ENCODE measurements around the gene SLC28A3.

Gene SLC28A3

GRCh38 chr9:84264307-84265029, 76.1 kb downstream of the SLC28A3 start:
- in situ Hi-C loops (cut with HindIII; ENCODE audit: low sequenced_read_pairs), result loop anchor here (25.0 kb wide), 1 partner anchor 327 kb away; no protein-coding TSS in a partner anchor
- TF ChIP-seq CTCF (IDR thresholded peaks at IDR 0.05; ENCODE audit: low read depth, low read length), result no peak
- no peak overlapping the region for H3K4me3 ChIP-seq (ENCODE audit: low read depth, low read length)
- no peak for DNase-seq (ENCODE audit: low read depth, low spot score)

GRCh38 chr9:84261070-84261746, 79.3 kb downstream of the SLC28A3 start:
- H3K4me3 ChIP-seq (ENCODE audit: low read depth, low read length), result peak overlapping the region; percentile 8
- in situ Hi-C loops (cut with HindIII; ENCODE audit: low sequenced_read_pairs), result loop anchor here (25.0 kb wide), 1 partner anchor 324 kb away; no protein-coding TSS in a partner anchor
- DNase-seq (ENCODE audit: low read depth, low spot score), result peak; percentile 78
- peak; percentile 94 for TF ChIP-seq CTCF (IDR thresholded peaks at IDR 0.05; ENCODE audit: low read depth, low read length)

- no peak overlapping the region for H3K4me3 ChIP-seq (ENCODE audit: low read depth, low read length)
- in situ Hi-C loops (cut with HindIII; ENCODE audit: low sequenced_read_pairs), result loop anchor here (25.0 kb wide), 1 partner anchor 321 kb away; no protein-coding TSS in a partner anchor
- no peak for TF ChIP-seq CTCF (IDR thresholded peaks at IDR 0.05; ENCODE audit: low read depth, low read length)
- no peak for DNase-seq (ENCODE audit: low read depth, low spot score)
These were observed 82.2 kb downstream of the SLC28A3 start for GRCh38 chr9:84258371-84258770.

- DNase-seq (ENCODE audit: low read depth, low spot score), result no peak
- no peak for TF ChIP-seq CTCF (IDR thresholded peaks at IDR 0.05; ENCODE audit: low read depth, low read length)
- in situ Hi-C loops (cut with HindIII; ENCODE audit: low sequenced_read_pairs), result loop anchor here (25.0 kb wide), 1 partner anchor 318 kb away; no protein-coding TSS in a partner anchor
- H3K4me3 ChIP-seq (ENCODE audit: low read depth, low read length), result no peak overlapping the region
These were observed 84.9 kb downstream of the SLC28A3 start for GRCh38 chr9:84255696-84256095.

- in situ Hi-C loops (cut with HindIII; ENCODE audit: low sequenced_read_pairs), result loop anchor here (25.0 kb wide), 1 partner anchor 318 kb away; no protein-coding TSS in a partner anchor
- no peak for DNase-seq (ENCODE audit: low read depth, low spot score)
- no peak overlapping the region for H3K4me3 ChIP-seq (ENCODE audit: low read depth, low read length)
- TF ChIP-seq CTCF (IDR thresholded peaks at IDR 0.05; ENCODE audit: low read depth, low read length), result no peak
These were observed 85.6 kb downstream of the SLC28A3 start for GRCh38 chr9:84254972-84255371.

GRCh38 chr9:84251921-84252320, 88.6 kb downstream of the SLC28A3 start:
- DNase-seq (ENCODE audit: low read depth, low spot score), result no peak
- no peak for TF ChIP-seq CTCF (IDR thresholded peaks at IDR 0.05; ENCODE audit: low read depth, low read length)
- H3K4me3 ChIP-seq (ENCODE audit: low read depth, low read length), result no peak overlapping the region
- in situ Hi-C loops (cut with HindIII; ENCODE audit: low sequenced_read_pairs), result loop anchor here (25.0 kb wide), 1 partner anchor 315 kb away; no protein-coding TSS in a partner anchor

All from astrocyte of the spinal cord (primary cell).